Suprapubic skin (tissue), 4 donors: ENCODE results near the gene CHTF8. TPM values are rescaled to one million over a fixed set of nuclear protein-coding genes. Genes with fewer than 3 reads are reported as not detected.

Source experiments
- DNase-seq, 2 donors: peaks; one replicate each; pipeline ENCODE4 v3.0.0-alpha.2; 2019; ENCODE audit warnings: low spot score in 2 of 2
- H3K27ac ChIP-seq: fragments of 200-600 bp; sonication (generic); one replicate; pipeline ENCODE4 v1.5.1; 2019
- H3K27me3 ChIP-seq: fragments of 200-600 bp; sonication (generic); one replicate; pipeline ENCODE4 v1.5.1; 2019
- H3K36me3 ChIP-seq: fragments of 200-600 bp; sonication (generic); one replicate; pipeline ENCODE4 v1.5.1; 2019
- H3K4me1 ChIP-seq: fragments of 200-600 bp; sonication (generic); one replicate; pipeline ENCODE4 v1.5.1; 2019
- H3K4me3 ChIP-seq: fragments of 200-600 bp; sonication (generic); one replicate; pipeline ENCODE4 v1.5.1; 2019; ENCODE audit warnings: mild to moderate bottlenecking
- H3K9me3 ChIP-seq: fragments of 200-600 bp; sonication (generic); one replicate; pipeline ENCODE4 v1.5.1; 2019
- EP300 ChIP-seq: sonication (generic); formaldehyde crosslinking; IDR thresholded peaks from one replicate; pipeline ENCODE4 v1.6.1; 2017; ENCODE audit warnings: antibody characterized with exemption
- POLR2A ChIP-seq, 2 donors: fragments of 450-650 bp; IDR thresholded peaks; one replicate each; pipeline ENCODE4 v1.6.1; 2017; ENCODE audit warnings: antibody characterized with exemption in 2 of 2, mild to moderate bottlenecking in 2 of 2, moderate library complexity in 2 of 2
- POLR2AphosphoS5 ChIP-seq, 3 donors: sonication (generic); formaldehyde crosslinking; IDR thresholded peaks; one replicate each; pipeline ENCODE4 v1.6.1; 2017; ENCODE audit warnings: antibody characterized with exemption in 3 of 3
- WGBS: methylation state at CpG from one replicate; pipeline ENCODE4 v1.1.5; 2018; 5-methylcytosine and 5-hydroxymethylcytosine counted together
- total RNA-seq, 4 donors: library from RNA; depleted of rRNA; stranded (reverse); fragments of >200 nt; gene quantifications; one replicate each; pipeline ENCODE4 v1.1.0, GENCODE V29; 2016
- TF ChIP-seq, protein P1 (sequence below), 2 donors: fragments of 200-600 bp in 1 of 2; fragments of 450-650 bp in 1 of 2; sonication (generic) in 1 of 2; IDR thresholded peaks; one replicate each; pipeline ENCODE4 v1.5.1; 2016 to 2019; ENCODE audit warnings: antibody characterized with exemption in 2 of 2, mild to moderate bottlenecking in 1 of 2, moderate library complexity in 1 of 2

CHTF8 gene
- total RNA-seq, 4 donors from 2014 or later = 76.9 to 128 (median 90.0) TPM

GRCh38 chr16:69100071-69100691 lies 32.2 kb downstream of the CHTF8 start:
- Histone ChIP-seq H3K27me3 (no peaks in the 10 kb centered on the region), H3K9me3 (no peaks in the 10 kb centered on the region), H3K36me3 (no peaks in the 10 kb centered on the region), H3K27ac (no peak overlapping the region), H3K4me3 (no peak overlapping the region), H3K4me1 (peaks cover 10% of the 10 kb centered on the region)
- WGBS = 67% methylated on average over 11 of the region's 11 CpGs
- no peak for DNase-seq
- TF ChIP-seq POLR2AphosphoS5 (IDR thresholded peaks at IDR 0.05) = no peak

DNA sequence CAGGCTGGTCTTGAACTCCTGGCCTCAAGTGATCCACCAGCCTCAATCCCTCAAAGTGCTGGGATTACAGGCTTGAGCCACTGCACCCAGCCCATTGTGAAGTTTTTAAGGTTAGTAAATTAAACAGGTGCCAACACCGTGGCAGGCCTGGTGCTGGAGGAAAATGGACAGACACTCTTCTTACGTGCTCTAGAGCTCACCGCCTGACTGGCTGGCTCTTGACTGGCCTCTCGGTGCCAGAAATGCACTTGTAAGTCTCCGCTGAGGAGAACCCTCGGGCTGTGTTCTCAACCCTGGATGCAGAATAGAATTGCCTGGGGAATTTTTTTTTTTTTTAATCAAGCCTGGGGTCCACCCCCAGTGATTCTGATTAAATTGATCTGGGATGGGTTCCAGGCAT lies 37.2 kb downstream of the CHTF8 start:
- no peak for DNase-seq
- no peaks in the 10 kb centered on the region for H3K36me3 ChIP-seq
- no peaks in the 10 kb centered on the region for H3K9me3 ChIP-seq
- no peaks in the 10 kb centered on the region for H3K27me3 ChIP-seq
- H3K27ac ChIP-seq = no peak overlapping the region
- H3K4me1 ChIP-seq = peaks cover 15% of the 10 kb centered on the region
- TF ChIP-seq EP300 (no peak), POLR2AphosphoS5 (IDR thresholded peaks at IDR 0.05) (no peak), POLR2A (IDR thresholded peaks at IDR 0.05) (no peak)
- TF ChIP-seq, protein P1, sequence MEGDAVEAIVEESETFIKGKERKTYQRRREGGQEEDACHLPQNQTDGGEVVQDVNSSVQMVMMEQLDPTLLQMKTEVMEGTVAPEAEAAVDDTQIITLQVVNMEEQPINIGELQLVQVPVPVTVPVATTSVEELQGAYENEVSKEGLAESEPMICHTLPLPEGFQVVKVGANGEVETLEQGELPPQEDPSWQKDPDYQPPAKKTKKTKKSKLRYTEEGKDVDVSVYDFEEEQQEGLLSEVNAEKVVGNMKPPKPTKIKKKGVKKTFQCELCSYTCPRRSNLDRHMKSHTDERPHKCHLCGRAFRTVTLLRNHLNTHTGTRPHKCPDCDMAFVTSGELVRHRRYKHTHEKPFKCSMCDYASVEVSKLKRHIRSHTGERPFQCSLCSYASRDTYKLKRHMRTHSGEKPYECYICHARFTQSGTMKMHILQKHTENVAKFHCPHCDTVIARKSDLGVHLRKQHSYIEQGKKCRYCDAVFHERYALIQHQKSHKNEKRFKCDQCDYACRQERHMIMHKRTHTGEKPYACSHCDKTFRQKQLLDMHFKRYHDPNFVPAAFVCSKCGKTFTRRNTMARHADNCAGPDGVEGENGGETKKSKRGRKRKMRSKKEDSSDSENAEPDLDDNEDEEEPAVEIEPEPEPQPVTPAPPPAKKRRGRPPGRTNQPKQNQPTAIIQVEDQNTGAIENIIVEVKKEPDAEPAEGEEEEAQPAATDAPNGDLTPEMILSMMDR (IDR thresholded peaks at IDR 0.05) = no peak
- no peak overlapping the region for H3K4me3 ChIP-seq
- 77% methylated on average over 6 of the region's 6 CpGs for WGBS

- TF ChIP-seq, protein P1 (IDR thresholded peaks at IDR 0.05) = no peak
- TF ChIP-seq EP300 (no peak), POLR2AphosphoS5 (IDR thresholded peaks at IDR 0.05) (no peak)
- Histone ChIP-seq H3K4me3 (no peak overlapping the region), H3K27ac (no peak overlapping the region), H3K4me1 (peaks cover 22% of the 10 kb centered on the region), H3K36me3 (no peaks in the 10 kb centered on the region), H3K9me3 (no peaks in the 10 kb centered on the region), H3K27me3 (no peaks in the 10 kb centered on the region)
- WGBS = 65% methylated on average over 5 of the region's 5 CpGs
- no peak for DNase-seq
Measured at GRCh38 chr16:69094501-69094900, 37.9 kb downstream of the CHTF8 start.

- Histone ChIP-seq H3K4me3 (no peak overlapping the region), H3K9me3 (no peaks in the 10 kb centered on the region), H3K27me3 (no peaks in the 10 kb centered on the region), H3K36me3 (no peaks in the 10 kb centered on the region), H3K27ac (no peak overlapping the region), H3K4me1 (peaks cover 27% of the 10 kb centered on the region)
- 58% methylated on average over 3 of the region's 3 CpGs for WGBS
- no peak for TF ChIP-seq POLR2A (IDR thresholded peaks at IDR 0.05)
- no peak for TF ChIP-seq POLR2AphosphoS5 (IDR thresholded peaks at IDR 0.05)
- TF ChIP-seq EP300 = no peak
- TF ChIP-seq, protein P1 (IDR thresholded peaks at IDR 0.05) = no peak
- no peak for DNase-seq
Measured at GRCh38 chr16:69093974-69094373, 38.4 kb downstream of the CHTF8 start.

- 32% methylated on average over 14 of the region's 16 CpGs for WGBS
- H3K9me3 ChIP-seq = no peaks in the 10 kb centered on the region
- no peak for DNase-seq
- H3K36me3 ChIP-seq = no peaks in the 10 kb centered on the region
- no peaks in the 10 kb centered on the region for H3K27me3 ChIP-seq
- no peak overlapping the region for H3K4me3 ChIP-seq
- TF ChIP-seq EP300 (no peak), POLR2A (IDR thresholded peaks at IDR 0.05) (no peak), POLR2AphosphoS5 (IDR thresholded peaks at IDR 0.05) (no peak)
- TF ChIP-seq, protein P1 (IDR thresholded peaks at IDR 0.05) = no peak
- peaks cover 22% of the 10 kb centered on the region for H3K4me1 ChIP-seq
- peak overlapping the region; percentile 68 for H3K27ac ChIP-seq
Measured at GRCh38 chr16:69089091-69089910, 43.1 kb downstream of the CHTF8 start.
